NCI-H82 treated with DMSO at 0.1 percent for 48 hours (cell line): Measurements from ENCODE around the gene ZIC5.

Experiments used
- DNase-seq: peaks from one replicate; lab custom pipeline; 2025; ENCODE audit not compliant: unreplicated experiment; lab: John Stamatoyannopoulos, UW

Gene ZIC5

GRCh38 chr13:99976575-99976974 is 5.0 kb upstream of the ZIC5 start:
- DNase-seq = no peak

DNA sequence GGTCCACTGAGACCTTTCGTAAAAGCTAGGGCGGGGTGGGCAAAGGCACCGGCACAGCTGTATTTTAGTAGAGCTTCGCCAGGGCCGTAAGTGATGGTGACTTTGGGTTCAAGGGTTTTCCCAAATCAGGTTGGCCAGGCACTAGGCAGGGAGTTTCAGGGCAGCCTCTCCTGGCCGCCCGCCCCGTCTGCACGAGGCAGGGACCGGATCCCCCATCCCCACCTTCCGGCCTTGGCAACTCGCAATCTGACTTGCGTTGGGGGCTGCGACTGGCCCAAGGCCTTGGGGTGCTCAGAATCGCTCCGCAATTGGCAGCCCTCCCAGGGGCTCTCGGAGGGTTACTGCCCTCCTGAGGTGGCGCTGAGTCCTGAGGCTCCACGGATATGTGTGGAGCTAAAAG is 4.1 kb upstream of the ZIC5 start:
- DNase-seq = no peak

- no peak for DNase-seq
Observed at GRCh38 chr13:99974939-99975561, 3.5 kb upstream of the ZIC5 start.

DNA sequence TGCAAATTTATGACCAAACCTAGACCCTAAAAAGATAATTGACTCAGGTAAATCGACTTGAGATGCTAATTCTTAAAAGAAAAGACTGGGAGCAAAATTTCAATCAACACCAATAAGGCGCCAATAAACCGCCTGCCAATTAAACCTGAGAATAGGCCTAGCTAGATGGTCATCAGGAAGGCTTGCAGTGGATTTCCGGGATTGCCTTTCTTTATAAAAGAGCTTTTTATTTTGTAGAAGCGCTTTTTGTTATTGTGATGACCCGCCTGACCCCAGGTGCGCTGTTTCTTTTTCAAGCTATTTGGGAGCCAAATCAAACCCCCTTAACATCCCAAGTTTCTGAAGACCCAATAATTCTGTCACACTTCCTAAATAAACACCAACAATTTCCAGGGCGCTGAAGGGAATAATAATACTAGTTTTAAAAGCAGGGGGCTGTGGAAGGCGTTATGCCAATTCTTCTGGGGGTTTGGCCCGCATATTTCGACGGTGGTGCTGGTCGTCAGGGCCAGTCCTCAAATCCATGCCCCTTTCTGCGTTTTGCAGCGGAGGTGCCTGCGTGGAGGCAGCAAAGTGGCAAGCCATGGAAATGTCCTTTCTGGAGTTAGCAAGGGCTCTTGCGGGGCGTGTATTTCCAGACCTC is 2.9 kb upstream of the ZIC5 start:
- DNase-seq = no peak

DNA sequence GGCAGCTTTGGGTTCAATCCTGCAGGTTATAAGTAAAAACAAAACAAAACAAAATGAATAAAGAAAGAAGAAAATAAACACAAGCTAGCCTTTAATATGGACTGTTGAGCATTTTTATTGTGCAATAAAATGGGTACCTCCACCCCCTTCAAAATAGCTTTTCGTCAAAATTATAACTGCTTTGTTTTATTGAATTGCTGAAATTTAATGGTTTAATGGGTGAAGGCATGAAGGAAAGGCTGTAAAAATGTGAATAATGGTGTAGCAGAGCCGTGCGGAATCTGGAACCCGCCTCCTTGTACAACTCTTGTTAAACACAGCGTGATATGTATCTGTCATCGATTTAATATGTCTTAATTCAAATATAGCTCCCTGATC is 2.2 kb upstream of the ZIC5 start:
- DNase-seq = no peak

GRCh38 chr13:99973163-99973807 is 1.7 kb upstream of the ZIC5 start:
- no peak for DNase-seq

GRCh38 chr13:99972190-99972731 is 694 bp upstream of the ZIC5 start:
- DNase-seq = no peak

DNA sequence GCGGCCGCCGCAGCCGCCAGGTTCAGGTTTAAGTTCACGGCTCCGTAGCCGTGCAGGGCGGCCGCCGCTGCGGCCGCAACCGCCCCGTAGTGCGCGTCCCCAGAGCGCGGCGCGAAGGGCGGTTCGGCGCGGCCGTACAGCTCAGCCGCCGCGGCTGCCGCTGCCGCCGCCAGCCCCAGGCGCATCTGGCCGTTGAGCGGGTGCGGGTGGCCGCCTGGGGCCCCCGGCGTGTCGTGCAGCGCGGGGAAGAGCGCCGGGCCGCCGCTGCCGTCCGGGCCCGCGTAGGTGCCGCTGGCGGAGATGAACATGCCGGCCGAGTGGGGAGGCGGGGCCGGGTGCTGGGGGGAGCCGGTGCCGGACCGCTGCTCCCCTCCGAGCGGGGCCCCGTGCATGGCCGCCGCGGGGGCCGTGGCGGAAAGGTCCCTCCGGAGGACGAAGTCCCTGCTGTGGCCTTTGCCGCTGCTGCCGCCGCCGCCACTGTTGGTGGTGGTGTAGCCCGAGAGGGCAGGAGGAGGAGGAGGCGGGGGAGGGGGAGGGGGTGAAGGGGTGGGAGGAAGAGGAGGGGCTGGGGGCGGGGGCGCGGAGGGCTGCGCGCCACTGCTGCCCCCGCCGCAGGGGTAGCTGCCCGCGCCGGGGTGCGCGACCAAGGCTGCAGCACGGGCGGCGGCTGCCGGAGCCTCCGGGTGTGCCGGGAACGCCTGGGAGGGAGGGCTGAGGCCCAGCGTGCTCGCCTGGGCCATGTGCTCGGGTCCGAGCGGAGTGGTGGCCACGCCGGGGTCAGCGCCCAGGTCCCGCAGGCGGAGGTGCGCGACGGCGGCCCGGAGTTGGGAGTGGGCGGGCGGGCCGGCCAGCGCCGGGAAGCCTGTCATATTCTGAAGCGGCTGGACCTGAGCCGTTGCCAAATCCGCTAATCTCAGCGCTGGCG is 654 bp downstream of the ZIC5 start:
- no peak for DNase-seq

- DNase-seq = no peak
Observed at GRCh38 chr13:99969919-99970650, 1.5 kb downstream of the ZIC5 start.

GRCh38 chr13:99969453-99969918 is 2.1 kb downstream of the ZIC5 start:
- DNase-seq = no peak

GRCh38 chr13:99968521-99969452 is 2.8 kb downstream of the ZIC5 start:
- DNase-seq = no peak

DNA sequence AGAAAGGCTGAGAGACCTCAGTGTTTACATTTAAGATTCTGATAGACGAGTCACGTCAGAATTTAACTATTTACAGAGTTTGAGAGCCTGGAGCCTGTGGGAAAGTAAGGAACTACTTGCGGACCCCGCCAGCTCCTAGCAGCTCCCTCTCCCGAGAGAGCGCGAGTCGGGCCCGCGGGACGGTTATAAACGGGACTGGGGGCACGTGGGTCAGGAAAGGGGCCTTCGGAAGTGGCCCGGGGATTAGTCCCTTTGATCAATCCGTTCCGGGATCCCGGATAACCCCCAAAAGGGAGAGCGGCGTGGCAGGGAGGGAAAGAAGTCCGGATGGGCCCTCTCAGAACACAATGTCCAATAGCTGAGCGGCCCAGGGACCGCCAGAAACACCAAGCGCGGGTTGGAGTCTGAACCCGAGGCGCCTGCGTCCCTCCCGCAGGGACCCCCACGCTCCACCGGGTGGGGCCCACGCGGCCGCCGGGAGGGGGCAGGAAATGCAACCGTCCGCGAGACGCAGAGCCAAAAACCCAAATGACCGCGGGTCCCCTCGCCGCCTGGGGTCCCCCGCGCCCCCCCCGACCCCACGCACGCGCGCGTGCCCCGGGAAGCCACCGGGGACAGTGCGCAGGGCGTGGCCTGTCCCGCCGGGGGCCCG is 3.6 kb downstream of the ZIC5 start:
- DNase-seq = no peak

DNA sequence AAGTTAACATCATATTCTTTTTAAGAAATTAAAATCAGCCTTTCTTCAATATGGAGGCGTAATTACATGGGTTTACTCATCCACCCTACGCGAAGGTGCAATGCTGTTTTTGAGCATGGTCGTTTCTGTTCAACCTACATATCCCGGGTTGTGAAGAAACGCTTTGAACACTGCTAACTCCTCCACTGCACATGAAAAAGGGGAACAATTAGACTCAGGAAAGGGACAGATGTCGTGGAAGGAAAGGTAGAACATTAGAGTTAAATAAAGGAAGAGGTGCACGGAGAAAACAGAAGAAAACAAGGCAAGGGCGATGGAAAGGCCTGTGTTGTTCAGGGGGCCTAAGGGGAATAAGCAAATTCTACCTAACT is 4.1 kb downstream of the ZIC5 start:
- DNase-seq = no peak

GRCh38 chr13:99966064-99966805 is 5.3 kb downstream of the ZIC5 start:
- DNase-seq = no peak

DNA sequence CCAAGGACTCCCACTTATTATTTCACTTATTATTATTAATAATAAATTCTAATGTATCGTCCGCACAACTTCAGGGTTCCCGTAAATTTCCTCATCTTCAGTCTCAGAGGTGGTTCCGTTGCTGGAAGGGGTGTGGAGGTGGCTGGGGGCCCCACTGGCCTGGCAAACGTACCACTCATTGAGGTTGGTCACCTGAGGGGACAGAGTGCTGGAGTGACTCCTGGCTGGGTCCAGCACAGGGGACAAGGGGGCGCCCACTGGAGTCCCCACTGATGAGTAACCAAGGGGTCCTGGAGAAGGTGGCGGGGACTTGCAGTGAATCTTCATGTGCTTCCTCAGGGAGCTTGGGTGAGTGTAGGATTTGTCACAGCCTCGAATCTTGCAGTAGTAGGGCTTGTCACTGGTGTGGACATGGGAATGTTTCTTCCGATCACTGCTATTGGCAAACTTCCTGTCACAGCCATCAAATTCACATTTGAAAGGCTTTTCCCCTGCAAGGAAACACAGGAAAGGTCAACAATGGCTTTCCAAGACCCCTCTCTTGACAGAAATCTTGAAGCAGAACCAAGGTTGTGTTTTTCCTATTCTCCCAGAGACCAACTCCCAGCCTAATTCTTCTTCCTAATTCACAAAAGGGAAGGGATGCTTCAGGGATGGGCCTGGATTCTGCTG is 6.1 kb downstream of the ZIC5 start:
- DNase-seq = no peak

- DNase-seq = no peak
Observed at GRCh38 chr13:99963816-99964339, 7.7 kb downstream of the ZIC5 start.

- DNase-seq = no peak
Observed at GRCh38 chr13:99962242-99962641, 9.3 kb downstream of the ZIC5 start.
